Activated T-helper 2 cell treated with anti-CD3 and anti-CD28 coated beads, Interferon-gamma antibody, Interleukin-2, Interleukin-4, amounts not matched to agents 10 μg/mL and 5 μg/mL and 100 μg/mL, durations not matched to agents 14 hours and 24 hours and 36 hours (primary cell): ENCODE data around the gene EFCAB6. TPM values are rescaled to one million over a fixed set of nuclear protein-coding genes. Genes with fewer than 3 reads are reported as not detected.

ENCODE experiments used
- DNase-seq: peaks from one replicate; pipeline ENCODE4 v3.0.0; 2021; ENCODE audit warnings: low spot score
- H3K27ac Mint-ChIP-seq: one replicate; pipeline ENCODE4 v1.8.0; 2021; ENCODE audit warnings: mixed read lengths
- H3K27me3 Mint-ChIP-seq: one replicate; pipeline ENCODE4 v1.8.0; 2021; ENCODE audit warnings: low read depth, mixed read lengths
- H3K36me3 Mint-ChIP-seq: one replicate; pipeline ENCODE4 v1.8.0; 2021; ENCODE audit warnings: low read depth, mixed read lengths
- H3K4me1 Mint-ChIP-seq: one replicate; pipeline ENCODE4 v1.8.0; 2021; ENCODE audit warnings: low read depth, mixed read lengths
- H3K4me3 Mint-ChIP-seq: one replicate; pipeline ENCODE4 v1.8.0; 2021; ENCODE audit warnings: low read depth, mild to moderate bottlenecking, moderate library complexity, mixed read lengths
- H3K9me3 Mint-ChIP-seq: one replicate; pipeline ENCODE4 v1.8.0; 2021; ENCODE audit warnings: mixed read lengths
- intact Hi-C: fragments of 100-400 bp; cut with micrococcal nuclease; formaldehyde crosslinking; loops from one replicate; pipeline ENCODE4 v1.15.1; 2023
- total RNA-seq: library from RNA; stranded (reverse); gene quantifications from 2 replicates; pipeline ENCODE4 v1.2.3, GENCODE V29; 2022

EFCAB6 gene
- total RNA-seq, 1 donor from 2014 or later = 0.11 TPM

GRCh38 chr22:43823911-43824665, 12.0 kb upstream of the EFCAB6 start:
- intact Hi-C loops = no loop called here
- Mint-ChIP-seq H3K9me3 (no peaks in the 10 kb centered on the region), H3K36me3 (no peaks in the 10 kb centered on the region), H3K27me3 (no peaks in the 10 kb centered on the region), H3K27ac (no peak overlapping the region), H3K4me1 (no peaks in the 10 kb centered on the region), H3K4me3 (no peak overlapping the region)
- DNase-seq = no peak

- H3K27me3 Mint-ChIP-seq = no peaks in the 10 kb centered on the region
- H3K4me3 Mint-ChIP-seq = no peak overlapping the region
- intact Hi-C loops = no loop called here
- H3K4me1 Mint-ChIP-seq = no peaks in the 10 kb centered on the region
- no peaks in the 10 kb centered on the region for H3K9me3 Mint-ChIP-seq
- H3K27ac Mint-ChIP-seq = no peak overlapping the region
- no peak for DNase-seq
- H3K36me3 Mint-ChIP-seq = no peaks in the 10 kb centered on the region
These were observed 11.3 kb upstream of the EFCAB6 start for GRCh38 chr22:43823353-43823908.

GRCh38 chr22:43821606-43822425, 9.7 kb upstream of the EFCAB6 start:
- no peak for DNase-seq
- H3K27me3 Mint-ChIP-seq = no peaks in the 10 kb centered on the region
- H3K27ac Mint-ChIP-seq = no peak overlapping the region
- no peaks in the 10 kb centered on the region for H3K36me3 Mint-ChIP-seq
- intact Hi-C loops = no loop called here
- H3K4me3 Mint-ChIP-seq = no peak overlapping the region
- H3K9me3 Mint-ChIP-seq = no peaks in the 10 kb centered on the region
- H3K4me1 Mint-ChIP-seq = no peaks in the 10 kb centered on the region

- no peaks in the 10 kb centered on the region for H3K9me3 Mint-ChIP-seq
- no peaks in the 10 kb centered on the region for H3K27me3 Mint-ChIP-seq
- no peaks in the 10 kb centered on the region for H3K36me3 Mint-ChIP-seq
- no peak for DNase-seq
- H3K4me3 Mint-ChIP-seq = no peak overlapping the region
- no peak overlapping the region for H3K27ac Mint-ChIP-seq
- intact Hi-C loops = no loop called here
- no peaks in the 10 kb centered on the region for H3K4me1 Mint-ChIP-seq
These were observed 8.7 kb upstream of the EFCAB6 start for GRCh38 chr22:43820651-43821305.

- Mint-ChIP-seq H3K9me3 (no peaks in the 10 kb centered on the region), H3K4me1 (no peaks in the 10 kb centered on the region), H3K4me3 (no peak overlapping the region), H3K27me3 (no peaks in the 10 kb centered on the region), H3K27ac (no peak overlapping the region), H3K36me3 (no peaks in the 10 kb centered on the region)
- intact Hi-C loops = no loop called here
- no peak for DNase-seq
These were observed 8.0 kb upstream of the EFCAB6 start for GRCh38 chr22:43819931-43820640.

- intact Hi-C loops = no loop called here
- no peaks in the 10 kb centered on the region for H3K27me3 Mint-ChIP-seq
- no peaks in the 10 kb centered on the region for H3K36me3 Mint-ChIP-seq
- no peak for DNase-seq
- H3K27ac Mint-ChIP-seq = no peak overlapping the region
- no peaks in the 10 kb centered on the region for H3K4me1 Mint-ChIP-seq
- no peak overlapping the region for H3K4me3 Mint-ChIP-seq
- H3K9me3 Mint-ChIP-seq = no peaks in the 10 kb centered on the region
These were observed 7.4 kb upstream of the EFCAB6 start for GRCh38 chr22:43819421-43819921.

GRCh38 chr22:43818981-43819380, 6.9 kb upstream of the EFCAB6 start:
- Mint-ChIP-seq H3K4me1 (peaks cover 4% of the 10 kb centered on the region), H3K4me3 (no peak overlapping the region), H3K27me3 (no peaks in the 10 kb centered on the region), H3K36me3 (peaks cover 4% of the 10 kb centered on the region), H3K9me3 (no peaks in the 10 kb centered on the region), H3K27ac (no peak overlapping the region)
- no peak for DNase-seq
- intact Hi-C loops = no loop called here

- Mint-ChIP-seq H3K27me3 (no peaks in the 10 kb centered on the region), H3K36me3 (peaks cover 5% of the 10 kb centered on the region), H3K27ac (no peak overlapping the region), H3K4me1 (peaks cover 14% of the 10 kb centered on the region), H3K4me3 (no peak overlapping the region), H3K9me3 (no peaks in the 10 kb centered on the region)
- DNase-seq = no peak
- intact Hi-C loops = no loop called here
These were observed 5.3 kb upstream of the EFCAB6 start for GRCh38 chr22:43817402-43817801.

- peaks cover 20% of the 10 kb centered on the region for H3K4me1 Mint-ChIP-seq
- H3K36me3 Mint-ChIP-seq = peaks cover 5% of the 10 kb centered on the region
- intact Hi-C loops = no loop called here
- no peaks in the 10 kb centered on the region for H3K27me3 Mint-ChIP-seq
- H3K9me3 Mint-ChIP-seq = no peaks in the 10 kb centered on the region
- peak overlapping the region; percentile 53 for H3K4me3 Mint-ChIP-seq
- H3K27ac Mint-ChIP-seq = no peak overlapping the region
- DNase-seq = no peak
These were observed 2.2 kb upstream of the EFCAB6 start for GRCh38 chr22:43814264-43814663.

- peaks cover 20% of the 10 kb centered on the region for H3K4me1 Mint-ChIP-seq
- no peaks in the 10 kb centered on the region for H3K27me3 Mint-ChIP-seq
- peaks cover 5% of the 10 kb centered on the region for H3K36me3 Mint-ChIP-seq
- peak overlapping the region; percentile 77 for H3K27ac Mint-ChIP-seq
- no peak for DNase-seq
- intact Hi-C loops = no loop called here
- H3K4me3 Mint-ChIP-seq = peak overlapping the region; percentile 91
- H3K9me3 Mint-ChIP-seq = no peaks in the 10 kb centered on the region
These were observed 785 bp upstream of the EFCAB6 start for GRCh38 chr22:43812890-43813289.

- intact Hi-C loops = no loop called here
- H3K27me3 Mint-ChIP-seq = peaks cover 2% of the 10 kb centered on the region
- peak overlapping the region; percentile 77 for H3K27ac Mint-ChIP-seq
- no peaks in the 10 kb centered on the region for H3K9me3 Mint-ChIP-seq
- peaks cover 20% of the 10 kb centered on the region for H3K4me1 Mint-ChIP-seq
- DNase-seq = no peak
- peak overlapping the region; percentile 91 for H3K4me3 Mint-ChIP-seq
- H3K36me3 Mint-ChIP-seq = peaks cover 5% of the 10 kb centered on the region
These were observed 342 bp downstream of the EFCAB6 start for GRCh38 chr22:43811777-43812148.

- no peaks in the 10 kb centered on the region for H3K4me1 Mint-ChIP-seq
- peaks cover 28% of the 10 kb centered on the region for H3K27me3 Mint-ChIP-seq
- H3K9me3 Mint-ChIP-seq = peaks cover 10% of the 10 kb centered on the region
- DNase-seq = no peak
- intact Hi-C loops = no loop called here
- H3K4me3 Mint-ChIP-seq = no peak overlapping the region
- no peaks in the 10 kb centered on the region for H3K36me3 Mint-ChIP-seq
- H3K27ac Mint-ChIP-seq = no peak overlapping the region
These were observed 9.1 kb downstream of the EFCAB6 start for GRCh38 chr22:43802897-43803495.
